Measurements from ENCODE around the gene EML6.

EML6 gene

GRCh38 chr2:54726940-54727339 lies 3.5 kb downstream of the EML6 start:
- Histone ChIP-seq H3K27me3 (ENCODE audit: insufficient read depth, low read length) (peaks cover 66% of the 10 kb centered on the region), H3K9me3 (ENCODE audit: insufficient read depth, low read depth, low read length) (no peaks in the 10 kb centered on the region; the same call in 1 of the 2 replicates), H3K4me1 (ENCODE audit: insufficient read depth, low read length) (0 out of 2 replicates have a peak, but pooled peaks cover 2% of the 10 kb centered on the region), H3K9ac (ENCODE audit: low read depth, low read length) (no peak overlapping the region), H3K27ac (ENCODE audit: low read length) (no peak overlapping the region), H3K4me3 (ENCODE audit: low read length) (no peak overlapping the region), H3K36me3 (ENCODE audit: insufficient read depth, low read depth, low read length) (no peaks in the 10 kb centered on the region)

DNA sequence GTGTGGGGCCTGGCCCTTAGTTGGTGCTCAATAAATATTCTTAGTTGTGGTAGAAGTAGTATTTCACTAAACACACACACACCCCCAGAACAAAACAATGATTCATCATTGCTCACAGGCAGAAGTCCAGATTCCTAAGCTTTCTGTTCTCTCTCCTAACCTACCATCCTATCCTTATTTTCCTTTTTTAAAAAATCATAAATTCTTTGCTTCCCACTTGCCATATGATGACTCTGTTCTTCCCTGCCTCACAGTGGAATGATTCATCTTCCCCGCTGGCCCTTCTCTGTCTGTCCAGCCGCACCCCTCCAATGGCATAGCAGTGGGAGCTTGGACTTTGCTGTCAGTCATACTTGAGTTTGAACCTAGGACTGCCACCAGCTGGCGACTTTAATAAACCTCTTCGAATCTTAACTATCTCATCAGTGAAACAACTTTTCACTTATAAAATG lies 5.2 kb downstream of the EML6 start:
- H3K4me1 ChIP-seq (ENCODE audit: insufficient read depth, low read length): 0 out of 2 replicates have a peak, but pooled peaks cover 2% of the 10 kb centered on the region
- H3K9ac ChIP-seq (ENCODE audit: low read depth, low read length): no peak overlapping the region
- no peak overlapping the region for H3K27ac ChIP-seq (ENCODE audit: low read length)
- H3K9me3 ChIP-seq (ENCODE audit: insufficient read depth, low read depth, low read length): peaks cover 6% of the 10 kb centered on the region; the same call in 1 of the 2 replicates
- H3K27me3 ChIP-seq (ENCODE audit: insufficient read depth, low read length): peaks cover 59% of the 10 kb centered on the region
- no peak overlapping the region for H3K4me3 ChIP-seq (ENCODE audit: low read length)
- H3K36me3 ChIP-seq (ENCODE audit: insufficient read depth, low read depth, low read length): no peaks in the 10 kb centered on the region

GRCh38 chr2:54735636-54736035 lies 12.2 kb downstream of the EML6 start:
- H3K9ac ChIP-seq (ENCODE audit: low read depth, low read length): no peak overlapping the region
- H3K27ac ChIP-seq (ENCODE audit: low read length): no peak overlapping the region
- H3K27me3 ChIP-seq (ENCODE audit: insufficient read depth, low read length): no peaks in the 10 kb centered on the region
- no peak overlapping the region for H3K4me3 ChIP-seq (ENCODE audit: low read length)
- H3K4me1 ChIP-seq (ENCODE audit: insufficient read depth, low read length): no peaks in the 10 kb centered on the region
- peaks cover 6% of the 10 kb centered on the region; the same call in 1 of the 2 replicates for H3K9me3 ChIP-seq (ENCODE audit: insufficient read depth, low read depth, low read length)
- H3K36me3 ChIP-seq (ENCODE audit: insufficient read depth, low read depth, low read length): no peaks in the 10 kb centered on the region

GRCh38 chr2:54738281-54738680 lies 14.8 kb downstream of the EML6 start:
- Histone ChIP-seq H3K4me1 (ENCODE audit: insufficient read depth, low read length) (no peaks in the 10 kb centered on the region), H3K4me3 (ENCODE audit: low read length) (no peak overlapping the region), H3K9me3 (ENCODE audit: insufficient read depth, low read depth, low read length) (no peaks in the 10 kb centered on the region), H3K9ac (ENCODE audit: low read depth, low read length) (no peak overlapping the region), H3K27ac (ENCODE audit: low read length) (no peak overlapping the region), H3K36me3 (ENCODE audit: insufficient read depth, low read depth, low read length) (no peaks in the 10 kb centered on the region), H3K27me3 (ENCODE audit: insufficient read depth, low read length) (no peaks in the 10 kb centered on the region)

DNA sequence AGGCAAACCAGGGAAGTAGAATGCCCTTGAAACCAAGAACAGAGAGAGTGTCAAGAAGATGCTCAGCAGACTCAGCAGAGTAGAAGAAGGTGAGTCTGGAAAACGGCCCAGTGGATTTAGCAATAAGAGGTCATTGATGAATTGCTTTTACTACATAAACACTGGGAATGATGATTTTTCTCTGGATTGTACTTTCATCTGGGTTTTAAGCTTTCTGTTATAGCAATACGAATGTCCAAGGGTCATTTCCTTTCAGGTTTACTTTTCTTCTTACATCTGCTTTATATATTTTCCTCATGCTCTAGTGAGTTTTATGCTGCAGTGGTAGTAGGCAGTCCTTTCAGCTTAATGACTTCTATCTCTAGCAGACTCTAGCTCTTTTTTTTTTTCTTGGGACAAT lies 16.9 kb downstream of the EML6 start:
- no peak overlapping the region for H3K9ac ChIP-seq (ENCODE audit: low read depth, low read length)
- H3K4me3 ChIP-seq (ENCODE audit: low read length): no peak overlapping the region
- H3K4me1 ChIP-seq (ENCODE audit: insufficient read depth, low read length): no peaks in the 10 kb centered on the region
- no peaks in the 10 kb centered on the region for H3K36me3 ChIP-seq (ENCODE audit: insufficient read depth, low read depth, low read length)
- H3K9me3 ChIP-seq (ENCODE audit: insufficient read depth, low read depth, low read length): no peaks in the 10 kb centered on the region
- no peaks in the 10 kb centered on the region for H3K27me3 ChIP-seq (ENCODE audit: insufficient read depth, low read length)
- no peak overlapping the region for H3K27ac ChIP-seq (ENCODE audit: low read length)

DNA sequence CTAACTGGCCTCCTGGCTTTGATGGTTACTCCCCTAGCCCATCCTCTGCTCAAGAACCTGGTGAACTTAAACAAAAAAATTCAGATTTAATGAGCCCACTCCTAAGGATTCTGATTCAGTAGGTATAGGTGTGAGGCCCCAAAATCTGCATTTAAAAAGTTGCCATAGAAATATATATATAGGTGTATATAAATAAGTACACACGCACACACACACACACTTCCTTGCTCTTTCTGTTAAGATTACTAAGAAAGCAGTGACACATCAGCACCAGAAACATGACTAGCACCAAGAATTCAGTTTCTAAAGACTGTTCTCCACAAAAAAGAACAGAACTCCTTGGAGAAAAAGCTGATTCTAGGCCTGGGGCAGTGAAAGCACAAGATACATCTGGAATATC lies 17.8 kb downstream of the EML6 start:
- Histone ChIP-seq H3K36me3 (ENCODE audit: insufficient read depth, low read depth, low read length) (no peaks in the 10 kb centered on the region), H3K27ac (ENCODE audit: low read length) (no peak overlapping the region), H3K9me3 (ENCODE audit: insufficient read depth, low read depth, low read length) (no peaks in the 10 kb centered on the region), H3K9ac (ENCODE audit: low read depth, low read length) (no peak overlapping the region), H3K27me3 (ENCODE audit: insufficient read depth, low read length) (no peaks in the 10 kb centered on the region), H3K4me3 (ENCODE audit: low read length) (no peak overlapping the region), H3K4me1 (ENCODE audit: insufficient read depth, low read length) (no peaks in the 10 kb centered on the region)

- Histone ChIP-seq H3K36me3 (ENCODE audit: insufficient read depth, low read depth, low read length) (no peaks in the 10 kb centered on the region), H3K4me3 (ENCODE audit: low read length) (no peak overlapping the region), H3K9ac (ENCODE audit: low read depth, low read length) (no peak overlapping the region), H3K27me3 (ENCODE audit: insufficient read depth, low read length) (no peaks in the 10 kb centered on the region), H3K4me1 (ENCODE audit: insufficient read depth, low read length) (no peaks in the 10 kb centered on the region), H3K9me3 (ENCODE audit: insufficient read depth, low read depth, low read length) (no peaks in the 10 kb centered on the region), H3K27ac (ENCODE audit: low read length) (no peak overlapping the region)
These were observed 26.6 kb downstream of the EML6 start for GRCh38 chr2:54750040-54750439.

DNA sequence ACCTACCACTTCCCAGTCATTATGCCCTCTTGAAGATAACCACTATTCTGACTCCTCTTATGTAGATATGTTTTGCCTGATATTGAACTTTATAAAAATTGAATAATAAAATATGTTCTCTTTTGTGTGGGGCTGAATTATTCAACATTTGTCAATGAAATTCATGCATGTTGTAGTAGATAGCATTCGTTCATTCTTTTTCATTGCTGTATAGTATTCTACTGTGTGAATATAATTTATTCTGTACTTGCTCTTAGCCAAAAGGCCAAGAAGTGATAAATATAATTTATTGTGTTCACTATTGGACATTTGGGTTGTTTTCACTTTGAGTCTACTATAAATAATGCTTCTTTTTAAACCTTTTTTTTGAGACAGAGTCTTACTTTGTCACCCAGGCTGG lies 29.0 kb downstream of the EML6 start:
- Histone ChIP-seq H3K27me3 (ENCODE audit: insufficient read depth, low read length) (no peaks in the 10 kb centered on the region), H3K4me3 (ENCODE audit: low read length) (no peak overlapping the region), H3K9me3 (ENCODE audit: insufficient read depth, low read depth, low read length) (no peaks in the 10 kb centered on the region)

GRCh38 chr2:54755641-54756326 lies 32.3 kb downstream of the EML6 start:
- Histone ChIP-seq H3K27ac (ENCODE audit: low read length) (no peak overlapping the region), H3K36me3 (ENCODE audit: insufficient read depth, low read depth, low read length) (no peaks in the 10 kb centered on the region), H3K27me3 (ENCODE audit: insufficient read depth, low read length) (no peaks in the 10 kb centered on the region), H3K9me3 (ENCODE audit: insufficient read depth, low read depth, low read length) (no peaks in the 10 kb centered on the region), H3K4me1 (ENCODE audit: insufficient read depth, low read length) (peaks cover 10% of the 10 kb centered on the region; the same call in 1 of the 2 replicates), H3K9ac (ENCODE audit: low read depth, low read length) (no peak overlapping the region), H3K4me3 (ENCODE audit: low read length) (no peak overlapping the region)

More for the DNA sequence above, 29.0 kb downstream of the EML6 start:
- Histone ChIP-seq H3K4me1 (ENCODE audit: insufficient read depth, low read length) (peaks cover 5% of the 10 kb centered on the region; the same call in 1 of the 2 replicates), H3K27ac (ENCODE audit: low read length) (no peak overlapping the region), H3K9ac (ENCODE audit: low read depth, low read length) (no peak overlapping the region), H3K36me3 (ENCODE audit: insufficient read depth, low read depth, low read length) (no peaks in the 10 kb centered on the region)

DNA sequence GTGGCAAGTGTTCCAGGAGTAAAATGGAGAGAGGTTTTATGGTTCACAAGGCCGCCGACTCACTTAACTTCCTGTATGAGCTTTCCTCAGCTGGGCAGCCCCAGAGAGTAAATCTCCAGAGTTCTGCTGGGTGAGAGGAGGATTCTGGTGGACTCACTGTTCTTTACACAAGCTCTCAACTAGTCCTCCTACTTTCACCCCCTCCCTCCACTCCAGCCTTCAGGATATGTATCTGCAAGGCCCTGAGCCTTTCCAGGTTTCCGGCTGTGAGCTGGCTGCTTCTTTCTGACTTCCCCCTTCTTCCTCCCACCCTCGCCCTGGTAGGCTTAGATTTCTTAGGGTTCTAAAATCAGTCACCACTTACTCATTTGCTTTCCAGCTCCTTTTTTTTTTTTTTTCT lies 34.0 kb downstream of the EML6 start:
- Histone ChIP-seq H3K36me3 (ENCODE audit: insufficient read depth, low read depth, low read length) (no peaks in the 10 kb centered on the region), H3K4me3 (ENCODE audit: low read length) (no peak overlapping the region), H3K4me1 (ENCODE audit: insufficient read depth, low read length) (peaks cover 10% of the 10 kb centered on the region; the same call in 1 of the 2 replicates), H3K27me3 (ENCODE audit: insufficient read depth, low read length) (no peaks in the 10 kb centered on the region), H3K27ac (ENCODE audit: low read length) (no peak overlapping the region), H3K9me3 (ENCODE audit: insufficient read depth, low read depth, low read length) (no peaks in the 10 kb centered on the region), H3K9ac (ENCODE audit: low read depth, low read length) (no peak overlapping the region)

- Histone ChIP-seq H3K36me3 (ENCODE audit: insufficient read depth, low read depth, low read length) (no peaks in the 10 kb centered on the region), H3K4me3 (ENCODE audit: low read length) (no peak overlapping the region), H3K27ac (ENCODE audit: low read length) (no peak overlapping the region), H3K27me3 (ENCODE audit: insufficient read depth, low read length) (no peaks in the 10 kb centered on the region), H3K9me3 (ENCODE audit: insufficient read depth, low read depth, low read length) (no peaks in the 10 kb centered on the region), H3K9ac (ENCODE audit: low read depth, low read length) (no peak overlapping the region), H3K4me1 (ENCODE audit: insufficient read depth, low read length) (peaks cover 10% of the 10 kb centered on the region; the same call in 1 of the 2 replicates)
These were observed 35.5 kb downstream of the EML6 start for GRCh38 chr2:54758951-54759350.

- Histone ChIP-seq H3K9ac (ENCODE audit: low read depth, low read length) (no peak overlapping the region), H3K4me1 (ENCODE audit: insufficient read depth, low read length) (peaks cover 10% of the 10 kb centered on the region; the same call in 1 of the 2 replicates), H3K36me3 (ENCODE audit: insufficient read depth, low read depth, low read length) (no peaks in the 10 kb centered on the region), H3K9me3 (ENCODE audit: insufficient read depth, low read depth, low read length) (no peaks in the 10 kb centered on the region), H3K4me3 (ENCODE audit: low read length) (no peak overlapping the region), H3K27ac (ENCODE audit: low read length) (no peak overlapping the region), H3K27me3 (ENCODE audit: insufficient read depth, low read length) (no peaks in the 10 kb centered on the region)
These were observed 36.8 kb downstream of the EML6 start for GRCh38 chr2:54760310-54760709.

Data from iPS-20b (cell line).